Measurements from ENCODE around the gene CAMTA1.
"Not testable (repeated sequence)": the region's sequence is repeated elsewhere in the genome, so short reads cannot be mapped to it uniquely, and the experiment has no call there.

Gene CAMTA1

DNA sequence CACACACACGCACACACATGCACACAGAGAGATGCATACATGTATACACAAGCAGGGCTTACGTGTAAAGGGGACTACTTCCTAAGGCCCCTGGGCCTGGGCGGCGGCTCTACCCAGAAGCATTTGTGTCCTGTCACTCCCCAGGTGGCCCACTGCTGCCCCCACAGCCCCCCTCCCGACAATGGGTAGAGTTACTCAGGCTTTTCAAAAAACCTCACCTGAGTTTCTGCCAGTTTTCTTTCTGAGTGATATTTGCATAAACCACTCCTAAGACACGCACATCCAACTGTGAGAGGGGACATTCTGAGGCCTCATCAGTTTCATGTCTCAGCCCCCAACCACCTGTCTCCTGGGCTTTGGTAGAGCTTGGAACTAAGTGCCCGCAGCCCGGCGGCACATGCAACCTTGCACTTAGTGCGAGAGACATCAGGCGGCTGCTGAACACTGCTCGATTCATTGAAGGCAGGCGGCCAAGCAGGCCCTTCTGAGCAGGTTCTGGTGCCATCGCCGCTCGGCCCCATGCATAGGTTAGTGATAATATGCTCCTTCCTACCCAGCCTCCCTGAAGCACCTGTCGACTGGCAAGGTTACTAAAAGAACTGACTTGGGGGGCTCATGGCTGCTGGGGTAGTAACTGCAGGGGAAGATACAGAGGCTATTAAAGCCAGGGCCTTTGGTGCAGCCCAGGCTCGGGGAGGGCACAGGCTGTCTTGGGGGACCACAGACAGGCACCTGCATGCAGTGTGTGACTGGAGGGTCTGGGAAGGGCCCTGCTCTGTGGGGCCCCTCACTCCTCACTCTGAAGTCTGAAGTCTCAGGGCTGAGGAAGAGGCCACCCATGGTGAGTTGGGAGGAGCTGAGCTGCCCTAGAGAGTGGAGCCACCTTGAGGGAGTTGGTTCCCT is 621.6 kb downstream of the CAMTA1 start:
- no peak for DNase-seq

GRCh38 chr1:7407544-7407895 is 622.3 kb downstream of the CAMTA1 start:
- DNase-seq: no peak

DNA sequence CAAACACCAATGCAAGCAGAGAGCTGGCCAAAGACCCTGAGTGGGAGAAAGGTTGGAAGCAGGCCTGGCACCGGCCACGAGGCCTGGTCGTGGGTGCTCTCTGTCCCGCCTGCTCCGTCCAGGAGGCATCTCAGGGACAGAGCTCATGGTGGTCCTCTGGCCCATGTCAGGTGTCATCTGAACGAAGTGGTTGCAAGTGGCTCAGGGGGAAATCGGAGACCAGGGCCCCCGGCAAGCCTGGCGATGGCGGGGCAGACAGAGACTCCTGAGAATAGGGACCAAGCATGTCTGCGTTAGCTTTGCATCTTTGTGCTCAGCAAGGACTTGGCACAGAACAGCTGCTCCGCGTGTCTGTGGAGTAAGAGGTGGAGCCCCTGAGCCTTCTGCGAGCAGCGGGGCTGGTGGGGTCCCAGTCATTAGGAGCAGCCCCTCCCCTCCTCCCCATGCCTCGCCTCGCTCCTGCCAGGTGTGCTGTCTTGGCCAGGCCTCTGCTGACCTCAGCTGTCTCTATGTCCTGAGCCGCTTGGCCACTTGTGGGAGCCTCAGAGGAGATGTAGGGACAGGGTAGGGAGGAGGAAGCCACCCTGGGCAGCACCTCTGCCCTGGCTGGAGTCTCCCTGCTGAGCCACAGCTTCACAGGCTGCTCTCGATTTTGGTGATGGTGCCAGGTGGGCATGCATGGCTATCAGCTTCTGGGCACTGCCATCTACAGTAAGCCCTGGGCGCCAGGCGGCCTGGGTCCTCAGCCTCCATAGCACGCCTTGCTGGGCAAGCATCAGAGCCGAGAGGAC is 622.9 kb downstream of the CAMTA1 start:
- no peak for DNase-seq

GRCh38 chr1:7408771-7409150 is 623.5 kb downstream of the CAMTA1 start:
- DNase-seq: no peak

GRCh38 chr1:7409278-7409677 is 624.0 kb downstream of the CAMTA1 start:
- no peak for DNase-seq

- DNase-seq: no peak
These were observed 624.9 kb downstream of the CAMTA1 start for GRCh38 chr1:7410156-7410555.

DNA sequence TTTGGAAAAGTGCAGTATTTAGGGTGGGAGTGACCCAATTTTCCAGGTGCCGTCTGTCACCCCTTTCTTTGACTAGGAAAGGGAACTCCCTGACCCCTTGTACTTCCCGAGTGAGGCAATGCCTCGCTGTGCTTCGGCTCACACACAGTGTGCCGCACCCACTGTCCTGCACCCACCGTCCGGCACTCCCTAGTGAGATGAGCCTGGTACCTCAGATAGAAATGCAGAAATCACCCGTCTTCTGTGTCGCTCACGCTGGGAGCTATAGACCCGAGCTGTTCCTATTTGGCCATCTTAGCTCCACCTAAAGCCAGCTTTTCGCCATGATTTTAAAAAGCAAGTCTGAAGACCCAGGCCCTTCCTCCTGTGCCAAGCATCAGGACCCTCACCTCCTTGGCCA is 632.4 kb downstream of the CAMTA1 start:
- DNase-seq: not testable (repeated sequence)

- no peak for DNase-seq
These were observed 633.3 kb downstream of the CAMTA1 start for GRCh38 chr1:7418442-7419080.

- DNase-seq: no peak
These were observed 634.8 kb downstream of the CAMTA1 start for GRCh38 chr1:7420098-7420445.

DNA sequence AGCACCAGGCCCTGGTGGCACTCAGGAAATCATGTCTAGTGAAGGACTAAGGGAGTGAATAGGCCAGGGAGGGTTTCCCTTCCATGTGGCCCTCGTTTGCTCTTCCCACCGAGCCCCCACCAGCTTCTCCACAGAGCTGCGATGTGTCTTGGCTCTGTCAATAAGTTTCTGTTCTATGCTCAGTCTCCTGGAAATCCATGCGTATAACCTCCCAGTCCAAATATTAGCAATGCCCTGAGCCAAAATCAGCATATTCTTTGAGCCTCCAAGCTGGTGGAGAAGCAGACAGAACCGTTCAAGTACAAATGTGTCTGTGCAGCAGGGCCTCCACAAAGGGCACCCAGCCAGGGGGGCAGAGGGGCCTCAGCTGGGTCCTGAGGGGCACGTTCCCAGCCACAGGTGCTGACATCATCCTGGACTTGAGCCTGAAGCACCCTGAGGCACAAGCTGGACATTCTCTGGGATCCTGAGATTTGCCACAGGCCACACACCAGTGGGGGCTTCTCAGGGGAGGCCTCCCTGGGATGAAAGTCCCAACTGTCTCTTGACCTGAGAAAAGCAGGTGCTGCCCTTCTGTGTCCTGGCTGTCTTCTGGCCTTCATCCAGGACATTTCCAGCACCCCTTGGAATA is 635.3 kb downstream of the CAMTA1 start:
- no peak for DNase-seq

GRCh38 chr1:7421471-7422075 is 636.3 kb downstream of the CAMTA1 start:
- DNase-seq: no peak

- no peak for DNase-seq
These were observed 636.8 kb downstream of the CAMTA1 start for GRCh38 chr1:7422081-7422480.

DNA sequence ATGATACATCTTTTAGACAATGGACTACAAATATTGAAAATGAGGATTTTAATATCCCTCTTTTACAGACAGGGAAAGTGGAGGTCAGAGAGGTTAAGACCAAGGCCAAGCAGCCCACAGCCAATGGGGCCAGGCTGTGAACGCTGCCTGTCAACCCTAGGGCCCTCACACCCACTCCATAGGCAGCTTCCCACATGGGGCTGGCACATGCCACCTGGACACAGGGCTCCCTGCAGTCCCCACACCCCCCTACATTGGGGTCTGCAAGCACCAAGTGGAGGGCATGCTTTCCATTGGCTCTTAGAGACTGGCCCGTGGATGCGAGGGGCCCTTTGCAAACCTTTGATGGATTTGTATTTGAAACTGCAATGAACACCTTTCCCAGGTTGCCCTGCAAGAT is 637.3 kb downstream of the CAMTA1 start:
- no peak for DNase-seq

DNA sequence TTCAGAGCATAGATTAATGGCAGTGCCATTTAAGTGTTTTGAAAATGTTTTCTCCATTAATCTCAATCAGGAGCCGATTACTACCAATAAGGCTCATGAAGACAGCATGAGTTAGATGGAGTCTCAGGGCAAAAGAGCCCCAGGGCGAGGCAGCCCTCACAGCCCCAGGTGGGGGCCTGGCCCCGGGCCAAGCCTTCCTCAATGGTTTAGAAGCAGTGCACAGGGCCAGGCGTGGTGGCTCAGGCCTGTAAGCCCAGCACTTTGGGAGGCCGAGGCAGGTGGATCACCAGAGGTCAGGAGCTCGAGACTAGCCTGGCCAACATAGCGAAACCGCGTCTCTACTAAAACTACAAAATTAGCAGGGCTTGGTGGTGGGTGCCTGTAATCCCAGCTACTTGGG is 637.7 kb downstream of the CAMTA1 start:
- DNase-seq: no peak

GRCh38 chr1:7424352-7424890 is 639.2 kb downstream of the CAMTA1 start:
- DNase-seq: no peak

DNA sequence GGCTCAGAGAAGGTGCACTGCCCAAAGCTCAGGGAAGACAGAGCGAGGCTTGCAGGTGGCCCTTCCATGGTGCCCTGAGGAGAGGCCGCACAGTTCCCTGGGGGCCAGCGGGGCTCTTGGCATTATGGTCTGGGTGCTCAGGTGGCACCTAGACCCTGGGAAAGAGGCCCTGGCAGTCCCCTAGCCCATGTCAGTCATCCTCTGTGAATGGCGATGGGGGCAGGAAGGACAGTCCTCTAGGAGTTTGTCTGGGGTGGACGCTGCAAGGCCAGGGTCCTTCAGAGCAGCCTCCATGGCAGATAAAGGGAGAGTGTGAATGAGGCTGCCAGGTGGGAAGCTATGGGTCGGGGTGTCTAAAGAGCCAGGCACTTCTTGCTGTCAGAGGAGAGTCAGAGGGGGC is 640.0 kb downstream of the CAMTA1 start:
- DNase-seq: no peak

- no peak for DNase-seq
These were observed 640.5 kb downstream of the CAMTA1 start for GRCh38 chr1:7425771-7426170.

- no peak for DNase-seq
These were observed 641.7 kb downstream of the CAMTA1 start for GRCh38 chr1:7426780-7427604.

- no peak for DNase-seq
These were observed 642.5 kb downstream of the CAMTA1 start for GRCh38 chr1:7427605-7428300.

GRCh38 chr1:7429290-7429689 is 644.0 kb downstream of the CAMTA1 start:
- no peak for DNase-seq

DNA sequence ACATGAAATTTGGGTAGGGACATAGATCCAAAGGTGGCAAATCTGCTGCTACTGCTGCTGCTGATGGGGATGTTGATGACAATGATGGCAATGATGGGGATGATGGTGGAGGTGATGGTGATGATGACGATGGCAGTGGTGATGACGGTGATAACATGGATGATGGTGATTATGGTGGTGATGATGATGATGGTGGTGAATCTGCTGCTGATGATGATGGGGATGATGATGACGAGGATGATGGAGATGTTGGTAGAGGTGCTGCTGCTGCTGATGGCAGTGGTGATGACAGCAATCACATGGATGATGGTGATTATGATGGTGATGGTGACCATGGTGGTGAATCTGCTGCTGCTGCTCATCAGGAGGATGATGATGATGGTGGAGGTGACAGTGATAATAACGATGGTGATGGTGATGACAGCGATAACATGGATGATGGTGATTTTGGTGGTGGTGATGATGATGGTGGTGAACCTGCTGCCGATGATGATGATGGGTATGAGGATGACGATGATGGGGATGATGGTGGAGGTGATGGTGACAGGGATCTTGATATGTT is 644.9 kb downstream of the CAMTA1 start:
- DNase-seq: no peak

Data from SHP77 treated with DMSO at 0.1 percent for 48 hours (cell line).